HepG2 (cell line): ENCODE results near the gene LOC128125822.

Experiments
- DPF2 ChIP-seq: sonication (generic); formaldehyde crosslinking; IDR thresholded peaks from 2 replicates; pipeline ENCODE4 v1.4.0; 2020; ENCODE audit warnings: mild to moderate bottlenecking, low read depth, missing genetic modification reagents, borderline replicate concordance
- FOXA3 ChIP-seq: IDR thresholded peaks from 2 replicates; pipeline ENCODE4 v1.6.1; 2016; ENCODE audit warnings: missing genetic modification reagents, missing compliant biosample characterization
- HDAC1 ChIP-seq: sonication (generic); formaldehyde crosslinking; IDR thresholded peaks from 2 replicates; pipeline ENCODE4 v1.5.1; 2020; ENCODE audit warnings: mild to moderate bottlenecking, missing genetic modification reagents
- IKZF1 ChIP-seq: fragments of 450-650 bp; IDR thresholded peaks from 2 replicates; pipeline ENCODE4 v1.7.1; 2016
- KAT2B ChIP-seq: fragments of 150-350 bp; IDR thresholded peaks from 2 replicates; pipeline ENCODE4 v1.6.1; 2014; ENCODE audit warnings: low read depth, low read length, borderline replicate concordance
- NCOA1 ChIP-seq: sonication (generic); formaldehyde crosslinking; IDR thresholded peaks from 2 replicates; pipeline ENCODE4 v1.9.0; 2021; ENCODE audit warnings: missing genetic modification reagents
- NFATC3 ChIP-seq: sonication (generic); formaldehyde crosslinking; IDR thresholded peaks from 2 replicates; pipeline ENCODE4 v1.5.1; 2020; ENCODE audit warnings: mild to moderate bottlenecking, missing genetic modification reagents
- NRL ChIP-seq: sonication (generic); formaldehyde crosslinking; IDR thresholded peaks from 2 replicates; pipeline ENCODE4 v1.5.0; 2020; ENCODE audit warnings: missing genetic modification reagents, mild to moderate bottlenecking, moderate library complexity, borderline replicate concordance
- PITX1 ChIP-seq: sonication (generic); formaldehyde crosslinking; IDR thresholded peaks from 2 replicates; pipeline ENCODE4 v1.5.1; 2020; ENCODE audit warnings: mild to moderate bottlenecking, missing genetic modification reagents
- RNF2 ChIP-seq: fragments of 450-650 bp; conservative IDR thresholded peaks from 2 replicates; pipeline ENCODE4 v1.6.1; 2016; ENCODE audit warnings: low read depth
- SP5 ChIP-seq: IDR thresholded peaks from 2 replicates; pipeline ENCODE4 v1.6.1; 2016; ENCODE audit warnings: low read depth, borderline replicate concordance
- STAG1 ChIP-seq: sonication (generic); formaldehyde crosslinking; IDR thresholded peaks from 2 replicates; pipeline ENCODE4 v1.4.0; 2020; ENCODE audit warnings: missing genetic modification reagents
- TOE1 ChIP-seq: sonication (generic); formaldehyde crosslinking; IDR thresholded peaks from 2 replicates; pipeline ENCODE4 v1.4.0; 2020; ENCODE audit warnings: mild to moderate bottlenecking, missing genetic modification reagents
- ZBTB1 ChIP-seq: sonication (generic); formaldehyde crosslinking; IDR thresholded peaks from 2 replicates; pipeline ENCODE4 v1.4.0; 2020; ENCODE audit warnings: missing genetic modification reagents, borderline replicate concordance
- ZNF709 ChIP-seq: sonication (generic); formaldehyde crosslinking; IDR thresholded peaks from 2 replicates; pipeline ENCODE4 v1.5.0; 2020; ENCODE audit warnings: mild to moderate bottlenecking, missing genetic modification reagents
- ZNF839 ChIP-seq: sonication (generic); formaldehyde crosslinking; IDR thresholded peaks from 2 replicates; pipeline ENCODE4 v1.4.0; 2020; ENCODE audit warnings: missing genetic modification reagents, mild to moderate bottlenecking, borderline replicate concordance
- ZSCAN29 ChIP-seq: sonication (generic); formaldehyde crosslinking; conservative IDR thresholded peaks from 2 replicates; pipeline ENCODE4 v1.4.0; 2020; ENCODE audit warnings: mild to moderate bottlenecking, missing genetic modification reagents
- TF ChIP-seq, protein P1 (sequence below): IDR thresholded peaks from 2 replicates; pipeline ENCODE4 v1.6.1; 2012; ENCODE audit warnings: low read depth, low read length, improper control_type of control experiment
- TF ChIP-seq, protein P2 (sequence below): sonication (generic); formaldehyde crosslinking; IDR thresholded peaks from 2 replicates; pipeline ENCODE4 v1.8.0; 2022; ENCODE audit warnings: mild to moderate bottlenecking, missing genetic modification reagents, borderline replicate concordance
- TF ChIP-seq, protein P3 (sequence below): IDR thresholded peaks from 2 replicates; pipeline ENCODE4 v1.6.1; 2016; ENCODE audit warnings: missing compliant biosample characterization, missing genetic modification reagents, borderline replicate concordance
- TF ChIP-seq, protein P4 (sequence below): IDR thresholded peaks from 2 replicates; pipeline ENCODE4 v1.6.1; 2016; ENCODE audit warnings: low read depth, missing genetic modification reagents, missing compliant biosample characterization

The LOC128125822 gene

DNA sequence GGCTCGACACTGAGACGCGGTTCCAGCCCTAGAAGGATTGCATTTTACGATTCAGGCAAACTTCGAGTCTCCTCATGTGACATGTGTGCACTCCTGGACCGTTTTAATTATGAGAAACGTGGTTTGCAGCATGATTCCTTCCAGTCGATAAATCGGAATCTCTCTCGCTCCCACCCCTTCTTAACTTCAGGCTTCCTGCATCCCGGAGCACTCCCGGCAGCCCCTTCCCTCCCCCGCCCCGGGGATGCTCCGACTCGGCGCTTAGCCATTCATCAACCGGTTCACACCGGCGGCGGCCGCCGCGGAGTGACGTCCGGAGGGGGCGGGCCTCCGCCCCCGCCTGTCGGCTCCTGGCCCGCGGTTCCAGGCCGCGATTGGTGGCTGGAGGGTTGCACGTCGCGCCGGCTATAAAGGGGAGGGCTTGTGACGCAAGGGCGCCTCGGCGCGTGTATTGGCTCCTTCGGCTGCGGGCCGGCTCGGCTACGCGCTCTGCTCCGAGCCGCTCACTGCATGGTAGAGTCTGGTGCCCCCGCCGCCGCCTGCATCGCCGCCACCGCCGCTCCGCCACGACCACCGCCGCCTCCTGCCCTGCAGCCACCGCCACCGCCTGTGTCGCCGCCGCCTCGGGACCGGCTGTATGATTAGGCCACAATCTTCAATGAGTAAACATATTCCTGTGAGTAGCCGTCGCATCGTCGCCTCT lies at the start of gene LOC128125822, which contains the start of gene PTP4A1 (continued):
- TF ChIP-seq ZBTB1 (CRISPR knock-in tag): no peak
- peak; percentile 70 for TF ChIP-seq HDAC1 (CRISPR knock-in tag)
- TF ChIP-seq, protein P1, sequence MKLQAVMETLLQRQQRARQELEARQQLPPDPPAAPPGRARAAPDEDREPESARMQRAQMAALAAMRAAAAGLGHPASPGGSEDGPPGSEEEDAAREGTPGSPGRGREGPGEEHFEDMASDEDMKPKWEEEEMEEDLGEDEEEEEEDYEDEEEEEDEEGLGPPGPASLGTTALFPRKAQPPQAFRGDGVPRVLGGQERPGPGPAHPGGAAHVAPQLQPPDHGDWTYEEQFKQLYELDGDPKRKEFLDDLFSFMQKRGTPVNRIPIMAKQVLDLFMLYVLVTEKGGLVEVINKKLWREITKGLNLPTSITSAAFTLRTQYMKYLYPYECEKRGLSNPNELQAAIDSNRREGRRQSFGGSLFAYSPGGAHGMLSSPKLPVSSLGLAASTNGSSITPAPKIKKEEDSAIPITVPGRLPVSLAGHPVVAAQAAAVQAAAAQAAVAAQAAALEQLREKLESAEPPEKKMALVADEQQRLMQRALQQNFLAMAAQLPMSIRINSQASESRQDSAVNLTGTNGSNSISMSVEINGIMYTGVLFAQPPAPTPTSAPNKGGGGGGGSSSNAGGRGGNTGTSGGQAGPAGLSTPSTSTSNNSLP: peak; percentile 20; the same call in 1 of the 2 replicates
- peak; percentile 98 for TF ChIP-seq ZNF709 (CRISPR knock-in tag)
- TF ChIP-seq, protein P2, sequence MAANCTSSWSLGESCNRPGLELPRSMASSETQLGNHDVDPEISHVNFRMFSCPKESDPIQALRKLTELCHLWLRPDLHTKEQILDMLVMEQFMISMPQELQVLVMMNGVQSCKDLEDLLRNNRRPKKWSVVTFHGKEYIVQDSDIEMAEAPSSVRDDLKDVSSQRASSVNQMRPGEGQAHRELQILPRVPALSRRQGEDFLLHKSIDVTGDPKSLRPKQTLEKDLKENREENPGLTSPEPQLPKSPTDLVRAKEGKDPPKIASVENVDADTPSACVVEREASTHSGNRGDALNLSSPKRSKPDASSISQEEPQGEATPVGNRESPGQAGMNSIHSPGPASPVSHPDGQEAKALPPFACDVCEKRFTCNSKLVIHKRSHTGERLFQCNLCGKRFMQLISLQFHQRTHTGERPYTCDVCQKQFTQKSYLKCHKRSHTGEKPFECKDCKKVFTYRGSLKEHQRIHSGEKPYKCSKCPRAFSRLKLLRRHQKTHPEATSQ (CRISPR knock-in tag): no peak; the same call in 1 of the 2 replicates
- peak; percentile 36; the same call in 1 of the 2 replicates for TF ChIP-seq FOXA3 (CRISPR knock-in tag)
- TF ChIP-seq DPF2 (CRISPR knock-in tag): no peak
- no peak for TF ChIP-seq NRL (CRISPR knock-in tag)
- TF ChIP-seq NFATC3 (CRISPR knock-in tag): no peak
- TF ChIP-seq NCOA1 (CRISPR knock-in tag): peak; percentile 19; the same call in 1 of the 2 replicates
- no peak for TF ChIP-seq KAT2B
- 0 out of 2 replicates have a peak, but pooled peaks have one; percentile 18 for TF ChIP-seq RNF2
- no peak for TF ChIP-seq IKZF1
- TF ChIP-seq TOE1 (CRISPR knock-in tag): no peak
- peak; percentile 24 for TF ChIP-seq SP5 (CRISPR knock-in tag)
- TF ChIP-seq, protein P3, sequence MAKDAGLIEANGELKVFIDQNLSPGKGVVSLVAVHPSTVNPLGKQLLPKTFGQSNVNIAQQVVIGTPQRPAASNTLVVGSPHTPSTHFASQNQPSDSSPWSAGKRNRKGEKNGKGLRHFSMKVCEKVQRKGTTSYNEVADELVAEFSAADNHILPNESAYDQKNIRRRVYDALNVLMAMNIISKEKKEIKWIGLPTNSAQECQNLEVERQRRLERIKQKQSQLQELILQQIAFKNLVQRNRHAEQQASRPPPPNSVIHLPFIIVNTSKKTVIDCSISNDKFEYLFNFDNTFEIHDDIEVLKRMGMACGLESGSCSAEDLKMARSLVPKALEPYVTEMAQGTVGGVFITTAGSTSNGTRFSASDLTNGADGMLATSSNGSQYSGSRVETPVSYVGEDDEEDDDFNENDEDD: peak; percentile 70; the same call in 1 of the 2 replicates
- no peak for TF ChIP-seq ZSCAN29 (CRISPR knock-in tag)
- no peak; the same call in 1 of the 2 replicates for TF ChIP-seq ZNF839
- no peak for TF ChIP-seq STAG1 (CRISPR knock-in tag)
- TF ChIP-seq PITX1 (CRISPR knock-in tag): no peak; the same call in 1 of the 2 replicates
- TF ChIP-seq, protein P4, sequence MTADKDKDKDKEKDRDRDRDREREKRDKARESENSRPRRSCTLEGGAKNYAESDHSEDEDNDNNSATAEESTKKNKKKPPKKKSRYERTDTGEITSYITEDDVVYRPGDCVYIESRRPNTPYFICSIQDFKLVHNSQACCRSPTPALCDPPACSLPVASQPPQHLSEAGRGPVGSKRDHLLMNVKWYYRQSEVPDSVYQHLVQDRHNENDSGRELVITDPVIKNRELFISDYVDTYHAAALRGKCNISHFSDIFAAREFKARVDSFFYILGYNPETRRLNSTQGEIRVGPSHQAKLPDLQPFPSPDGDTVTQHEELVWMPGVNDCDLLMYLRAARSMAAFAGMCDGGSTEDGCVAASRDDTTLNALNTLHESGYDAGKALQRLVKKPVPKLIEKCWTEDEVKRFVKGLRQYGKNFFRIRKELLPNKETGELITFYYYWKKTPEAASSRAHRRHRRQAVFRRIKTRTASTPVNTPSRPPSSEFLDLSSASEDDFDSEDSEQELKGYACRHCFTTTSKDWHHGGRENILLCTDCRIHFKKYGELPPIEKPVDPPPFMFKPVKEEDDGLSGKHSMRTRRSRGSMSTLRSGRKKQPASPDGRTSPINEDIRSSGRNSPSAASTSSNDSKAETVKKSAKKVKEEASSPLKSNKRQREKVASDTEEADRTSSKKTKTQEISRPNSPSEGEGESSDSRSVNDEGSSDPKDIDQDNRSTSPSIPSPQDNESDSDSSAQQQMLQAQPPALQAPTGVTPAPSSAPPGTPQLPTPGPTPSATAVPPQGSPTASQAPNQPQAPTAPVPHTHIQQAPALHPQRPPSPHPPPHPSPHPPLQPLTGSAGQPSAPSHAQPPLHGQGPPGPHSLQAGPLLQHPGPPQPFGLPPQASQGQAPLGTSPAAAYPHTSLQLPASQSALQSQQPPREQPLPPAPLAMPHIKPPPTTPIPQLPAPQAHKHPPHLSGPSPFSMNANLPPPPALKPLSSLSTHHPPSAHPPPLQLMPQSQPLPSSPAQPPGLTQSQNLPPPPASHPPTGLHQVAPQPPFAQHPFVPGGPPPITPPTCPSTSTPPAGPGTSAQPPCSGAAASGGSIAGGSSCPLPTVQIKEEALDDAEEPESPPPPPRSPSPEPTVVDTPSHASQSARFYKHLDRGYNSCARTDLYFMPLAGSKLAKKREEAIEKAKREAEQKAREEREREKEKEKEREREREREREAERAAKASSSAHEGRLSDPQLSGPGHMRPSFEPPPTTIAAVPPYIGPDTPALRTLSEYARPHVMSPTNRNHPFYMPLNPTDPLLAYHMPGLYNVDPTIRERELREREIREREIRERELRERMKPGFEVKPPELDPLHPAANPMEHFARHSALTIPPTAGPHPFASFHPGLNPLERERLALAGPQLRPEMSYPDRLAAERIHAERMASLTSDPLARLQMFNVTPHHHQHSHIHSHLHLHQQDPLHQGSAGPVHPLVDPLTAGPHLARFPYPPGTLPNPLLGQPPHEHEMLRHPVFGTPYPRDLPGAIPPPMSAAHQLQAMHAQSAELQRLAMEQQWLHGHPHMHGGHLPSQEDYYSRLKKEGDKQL: no peak
